HG03039 (cell line): ENCODE data around the gene ELK3.

Experiments used
- ATAC-seq: cut with Tn5 transposase; IDR thresholded peaks from one replicate; pipeline ENCODE4 v1.9.1; 2021; ENCODE audit warnings: mild to moderate bottlenecking, moderate library complexity; ENCODE audit not compliant: unreplicated experiment

ELK3 gene

DNA sequence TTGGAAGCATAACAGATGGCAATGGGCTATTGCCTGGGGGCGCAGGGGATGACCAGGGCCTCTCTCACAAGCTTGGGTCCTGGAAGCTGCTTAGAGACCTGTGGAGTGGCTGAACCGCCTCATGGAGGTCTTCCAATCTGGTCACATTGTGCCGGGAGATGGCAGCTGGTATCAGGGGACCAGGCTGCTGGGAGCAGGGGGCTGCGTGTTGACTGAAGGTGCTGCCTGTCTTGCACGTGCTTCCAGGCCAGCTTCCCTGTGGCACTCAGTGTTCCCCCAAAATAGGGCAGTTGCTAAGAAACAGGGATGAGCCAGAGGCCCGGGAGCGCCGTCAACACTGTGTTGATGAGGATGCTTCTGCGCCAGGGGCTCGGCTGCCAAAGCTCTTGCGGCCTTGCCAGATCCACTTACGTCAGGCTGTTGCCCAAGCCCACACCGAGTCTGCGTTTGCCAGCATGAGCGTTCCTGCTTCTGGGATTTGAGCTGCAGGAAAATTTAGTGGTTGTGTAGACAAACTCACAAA lies 39.8 kb downstream of the ELK3 start:
- no peak for ATAC-seq

DNA sequence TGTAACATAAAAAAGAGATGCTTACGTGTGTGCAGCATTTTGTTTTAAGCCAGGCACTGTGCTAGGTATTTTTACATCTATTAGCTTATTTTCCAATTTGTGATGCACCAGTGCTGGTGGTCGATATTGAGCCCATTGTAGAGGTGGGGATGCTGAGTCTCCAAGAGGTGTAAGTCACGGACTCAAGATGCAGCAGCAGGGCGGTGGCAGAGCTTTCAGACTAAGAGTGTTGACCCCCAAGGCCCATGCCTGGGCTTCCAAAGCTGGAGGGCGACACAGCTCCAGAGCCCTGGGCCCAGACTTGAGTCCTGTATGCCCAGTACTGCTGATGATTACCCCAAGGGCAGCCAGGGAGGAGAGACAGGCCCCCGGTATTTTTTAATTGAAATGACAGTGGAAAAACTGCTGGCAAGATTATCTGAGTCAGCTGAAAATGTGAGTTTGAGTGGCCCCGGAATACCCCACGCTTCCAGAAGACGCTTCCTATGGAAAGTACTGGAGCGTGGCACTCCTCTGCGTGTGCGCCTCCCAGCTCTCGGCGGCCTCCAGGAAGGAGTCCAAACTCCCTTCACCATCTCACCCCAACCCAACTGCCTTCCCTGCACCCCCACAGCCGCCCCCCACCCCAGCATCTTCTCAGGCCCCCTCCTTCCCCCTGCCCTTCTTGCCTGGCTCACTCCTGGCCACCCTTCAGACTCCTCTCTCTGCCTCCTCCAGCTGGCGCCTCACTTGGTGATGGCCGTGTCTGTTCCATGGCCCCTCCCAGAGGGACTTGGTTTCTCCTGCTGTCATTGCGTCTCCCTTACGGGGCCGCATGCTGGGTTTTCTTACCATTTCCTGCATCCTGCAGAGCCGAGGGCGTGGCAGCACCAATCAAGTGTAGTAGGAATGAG lies 40.7 kb downstream of the ELK3 start:
- no peak for ATAC-seq

DNA sequence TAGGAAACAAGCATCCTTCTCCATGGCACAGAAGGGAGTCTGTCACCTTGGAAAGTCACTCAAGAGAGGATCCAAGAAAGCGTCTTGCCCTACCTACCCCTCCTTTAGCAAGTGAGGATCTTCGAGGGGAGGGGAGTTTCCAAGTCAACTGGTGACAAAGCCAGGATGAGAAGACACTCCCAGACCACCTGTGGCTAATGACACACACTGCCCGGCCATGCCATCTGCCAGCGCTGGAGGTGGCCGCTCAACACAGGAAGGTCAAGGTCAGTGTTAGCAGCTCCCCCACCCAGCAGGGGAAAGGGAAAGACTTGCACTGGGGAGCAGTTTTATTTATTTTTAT lies 41.3 kb downstream of the ELK3 start:
- no peak for ATAC-seq

DNA sequence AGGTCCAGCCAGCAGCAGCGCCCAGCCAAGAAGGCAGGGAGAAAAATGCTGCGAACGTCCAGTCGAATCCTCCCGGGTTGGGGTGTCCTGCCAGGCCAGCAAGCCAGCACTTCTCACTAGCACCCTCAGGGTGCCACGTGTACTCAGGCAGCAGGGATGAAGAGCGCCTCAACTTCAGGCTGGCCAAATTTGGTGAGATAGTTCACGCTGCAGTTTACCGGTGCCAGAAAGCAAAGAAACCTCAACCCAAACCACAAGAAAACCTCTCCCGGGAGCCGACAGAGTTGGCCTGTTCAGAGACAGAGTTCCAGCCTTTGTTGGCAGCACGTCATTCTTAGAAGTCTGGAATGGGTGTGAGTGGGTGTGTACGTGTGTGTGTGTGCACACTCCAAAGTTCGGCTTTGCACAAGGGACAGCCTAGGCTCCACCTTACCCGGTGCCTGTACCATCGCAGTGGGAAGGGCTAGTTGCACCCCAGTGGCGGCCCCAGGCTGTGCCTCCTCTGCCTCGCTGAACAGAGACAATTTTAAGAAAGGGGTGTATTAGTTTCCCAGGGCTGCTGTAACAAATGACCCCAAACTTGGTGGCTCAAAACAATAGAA lies 42.1 kb downstream of the ELK3 start:
- no peak for ATAC-seq

DNA sequence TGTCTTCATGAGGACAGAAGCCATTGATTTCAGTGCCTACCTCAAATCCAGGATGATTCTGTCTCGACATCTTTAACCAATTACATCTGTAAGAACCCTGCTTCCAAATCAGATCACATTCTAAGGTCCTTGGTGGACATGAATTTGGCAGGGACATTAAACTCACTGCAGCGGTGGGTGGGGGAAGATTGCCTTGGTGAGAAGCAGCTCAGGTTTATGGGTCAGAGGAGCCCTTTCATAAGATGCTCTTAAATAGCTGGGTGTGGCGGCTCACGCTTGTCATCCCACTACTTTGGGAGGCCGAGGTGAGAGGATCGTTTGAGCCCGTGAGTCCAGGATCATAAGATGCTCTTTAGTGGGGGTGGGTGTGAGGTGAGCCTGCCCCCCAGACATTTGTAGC lies 42.9 kb downstream of the ELK3 start:
- ATAC-seq = no peak

DNA sequence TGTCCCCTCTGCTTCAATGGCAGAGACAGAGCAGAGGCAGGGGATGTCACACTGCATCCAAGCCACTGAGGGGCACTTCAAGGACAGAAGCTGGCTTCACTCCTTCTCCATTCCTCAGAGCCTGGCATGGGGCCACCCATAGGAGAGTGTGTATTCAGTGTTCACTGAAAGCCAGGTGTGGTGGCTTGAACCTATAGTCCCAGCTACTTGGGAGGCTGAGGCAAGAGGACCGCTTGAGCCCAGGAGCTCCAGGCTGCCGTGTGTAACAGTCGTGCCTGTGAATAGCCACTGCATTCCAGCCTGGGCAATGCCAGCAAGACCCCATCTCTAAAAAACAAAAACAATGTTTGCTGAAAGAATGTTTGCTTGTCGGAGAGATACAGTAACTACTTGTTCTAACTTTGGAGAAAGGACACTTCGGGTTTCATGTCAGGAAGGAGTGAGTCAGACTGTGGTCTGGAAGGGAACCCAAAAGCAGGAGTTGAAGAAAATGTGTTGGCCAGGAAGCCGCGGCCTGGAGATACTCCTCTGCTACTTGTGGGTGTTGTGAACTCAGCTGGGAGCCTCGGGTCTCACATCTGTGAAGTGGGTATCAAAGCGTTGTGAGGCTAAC lies 43.4 kb downstream of the ELK3 start:
- ATAC-seq = no peak

DNA sequence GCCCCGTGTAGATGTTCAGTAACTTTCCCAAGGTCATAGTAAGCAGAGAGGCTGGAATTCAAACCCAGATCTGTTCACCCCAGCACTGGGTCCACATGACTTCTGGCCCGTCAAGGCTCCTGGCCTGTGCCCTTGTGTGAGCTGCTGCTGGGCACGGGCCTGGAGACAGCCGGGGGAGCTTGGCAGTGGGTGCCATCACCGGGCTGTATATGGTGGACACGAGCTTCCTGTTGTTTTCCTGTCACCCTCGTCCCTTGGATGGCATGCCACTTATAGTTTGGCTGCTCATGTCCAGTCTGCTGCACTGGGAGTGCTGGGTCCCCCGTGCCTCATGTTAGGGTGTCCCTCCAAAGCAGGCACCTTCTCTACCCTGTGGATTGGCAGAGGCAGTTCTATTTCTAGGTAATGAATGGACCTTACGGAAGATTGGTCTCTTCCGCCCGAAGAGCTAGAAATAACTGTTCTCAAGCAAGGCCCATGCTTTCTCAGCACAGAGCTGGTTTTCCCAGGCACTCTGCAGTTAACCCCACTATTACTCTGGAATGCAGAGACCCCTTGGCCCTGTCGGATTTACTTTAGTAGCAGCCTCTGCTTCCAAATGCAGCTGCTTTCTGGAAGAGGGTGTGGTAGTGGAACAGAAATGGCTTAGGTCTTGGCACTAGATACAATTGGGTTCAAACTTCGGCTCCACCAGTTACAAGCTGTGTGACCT lies 44.3 kb downstream of the ELK3 start:
- ATAC-seq = no peak

DNA sequence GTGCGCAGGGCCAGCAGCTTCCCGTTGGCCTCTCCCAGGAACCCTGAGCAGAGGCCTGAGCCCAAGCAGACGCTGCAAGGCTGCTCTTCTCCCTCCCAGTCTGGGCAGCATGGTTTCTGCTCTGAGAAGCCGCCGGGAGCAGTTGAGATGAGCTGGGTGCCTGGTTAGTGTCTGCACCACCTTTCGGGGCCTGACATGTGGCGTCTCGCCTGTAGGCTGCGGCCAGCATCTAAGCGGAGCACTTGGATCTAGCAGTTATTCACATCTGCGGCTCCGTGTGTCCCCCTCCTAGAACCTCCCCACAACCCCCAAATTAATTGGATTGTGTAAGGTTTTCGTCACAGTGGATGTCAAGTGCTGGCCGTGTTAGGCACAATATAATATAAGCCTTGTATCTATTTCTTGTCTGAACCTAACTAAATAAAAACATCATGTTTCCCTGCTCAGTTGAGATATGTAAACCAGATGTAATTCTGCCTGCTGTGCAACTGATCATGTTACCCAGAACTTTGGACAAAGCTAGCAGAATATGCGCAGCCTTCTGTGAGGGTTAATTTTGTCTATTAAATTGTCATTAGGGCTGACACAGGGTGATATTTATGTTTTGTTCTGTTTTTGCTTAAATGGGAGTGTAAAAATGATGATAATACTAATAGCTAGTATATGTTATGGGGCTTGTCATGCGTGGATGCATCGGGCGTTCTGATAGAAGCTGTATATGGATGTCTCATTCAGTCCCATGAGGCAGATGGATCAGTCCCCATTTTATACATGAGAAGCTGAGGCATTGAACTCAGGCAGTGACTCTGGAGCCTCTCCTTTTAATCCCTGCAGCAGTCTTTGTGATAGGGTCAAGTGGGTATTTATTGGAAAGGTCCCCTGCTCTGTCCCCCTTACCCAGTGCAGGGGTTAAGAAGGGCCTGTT lies 45.8 kb downstream of the ELK3 start:
- no peak for ATAC-seq

DNA sequence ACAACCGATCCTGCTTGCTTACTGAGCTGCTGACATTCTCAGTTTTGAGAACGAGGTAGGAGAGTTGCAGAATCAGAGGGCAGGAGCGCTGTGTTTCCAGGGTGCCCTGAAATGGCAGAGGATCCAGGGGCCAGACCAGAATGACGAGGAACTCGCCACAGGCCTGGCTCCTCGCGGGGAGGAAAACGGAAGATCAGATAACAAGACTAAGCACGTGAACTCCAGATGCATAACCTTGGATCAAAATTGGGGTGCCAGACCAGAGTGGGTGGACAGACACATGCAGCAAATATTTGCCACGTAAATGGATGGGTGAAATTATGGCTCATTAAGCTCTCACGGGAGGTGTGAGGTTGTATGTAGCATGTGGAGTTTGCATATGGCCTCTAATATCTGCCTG lies 46.5 kb downstream of the ELK3 start:
- no peak for ATAC-seq

DNA sequence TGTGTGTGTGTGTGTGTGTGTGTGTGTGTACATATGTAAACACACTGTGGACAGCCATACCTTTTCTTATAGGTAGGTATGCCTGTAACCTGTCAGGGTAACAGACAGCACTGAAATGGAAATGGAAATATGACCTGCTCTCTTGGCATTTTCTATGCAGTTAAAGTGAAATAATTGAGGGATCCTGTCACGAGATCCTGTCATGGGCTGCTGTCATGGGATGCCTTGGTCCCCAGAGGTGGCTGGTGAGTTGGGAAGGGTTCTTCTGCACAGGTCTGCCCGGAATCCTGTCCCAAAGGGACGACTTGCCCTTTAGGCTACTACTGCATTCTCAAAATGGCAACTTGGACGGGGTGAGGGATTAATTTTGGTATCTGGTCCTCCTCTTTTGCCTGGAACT lies 47.3 kb downstream of the ELK3 start:
- no peak for ATAC-seq

DNA sequence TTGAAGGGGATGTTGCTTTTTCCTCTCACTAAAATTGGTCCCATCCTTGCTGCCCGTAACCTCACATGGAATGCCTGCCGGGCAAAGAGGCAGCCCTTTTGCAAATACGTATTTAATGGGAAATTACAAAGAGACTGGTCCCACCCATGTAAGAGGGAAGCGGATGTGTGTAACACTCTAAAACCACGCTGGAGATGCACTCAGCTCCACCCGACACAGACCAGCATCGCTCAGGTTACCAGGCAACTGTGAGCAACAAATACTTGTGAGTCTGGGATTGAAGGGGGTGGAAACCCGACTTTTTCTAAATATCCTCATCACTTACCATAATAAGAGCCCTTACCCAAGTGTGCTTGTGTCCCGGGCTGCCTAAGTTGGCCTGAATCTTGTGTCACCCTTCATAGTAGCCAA lies 47.7 kb downstream of the ELK3 start:
- no peak for ATAC-seq

DNA sequence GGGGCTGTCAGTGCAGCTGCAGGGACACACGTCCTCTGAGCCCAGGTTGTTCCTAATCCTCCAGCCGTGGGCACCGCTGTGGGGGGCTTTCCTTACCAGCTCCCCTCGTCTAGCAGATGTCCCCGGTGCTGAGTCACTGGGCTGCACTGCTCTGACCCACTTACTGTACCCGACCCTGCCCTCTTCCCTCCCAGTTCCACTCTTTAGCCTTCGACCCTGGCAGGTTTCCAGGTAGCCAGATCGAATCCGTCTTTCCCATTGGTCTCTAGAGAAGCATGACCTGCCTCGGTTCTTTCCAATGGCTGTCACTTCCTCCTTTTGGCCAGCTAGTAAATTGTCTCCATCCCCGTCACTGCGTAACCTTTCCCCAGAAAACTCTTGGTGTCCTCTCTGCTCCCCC lies 48.4 kb downstream of the ELK3 start:
- no peak for ATAC-seq

DNA sequence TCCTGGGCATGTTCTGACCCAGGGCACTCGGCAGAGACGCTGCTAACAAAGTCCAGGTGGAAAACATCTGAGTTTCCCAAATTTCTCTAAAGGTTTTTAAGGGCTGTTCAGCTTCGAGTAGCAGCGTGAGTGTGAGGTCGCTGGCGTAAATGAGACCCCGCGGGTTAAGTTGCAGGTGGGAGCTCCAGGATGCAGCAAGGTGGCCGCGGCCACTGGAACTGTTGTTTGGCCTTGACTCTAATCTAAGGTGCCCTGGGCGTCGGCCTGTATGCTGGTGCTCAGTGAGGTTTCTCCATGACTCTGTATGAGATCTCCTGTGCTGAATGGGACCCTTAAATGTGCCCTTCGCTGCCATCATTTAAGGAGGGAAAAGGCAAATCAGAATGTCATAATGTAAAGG lies 50.7 kb downstream of the ELK3 start:
- ATAC-seq = no peak

DNA sequence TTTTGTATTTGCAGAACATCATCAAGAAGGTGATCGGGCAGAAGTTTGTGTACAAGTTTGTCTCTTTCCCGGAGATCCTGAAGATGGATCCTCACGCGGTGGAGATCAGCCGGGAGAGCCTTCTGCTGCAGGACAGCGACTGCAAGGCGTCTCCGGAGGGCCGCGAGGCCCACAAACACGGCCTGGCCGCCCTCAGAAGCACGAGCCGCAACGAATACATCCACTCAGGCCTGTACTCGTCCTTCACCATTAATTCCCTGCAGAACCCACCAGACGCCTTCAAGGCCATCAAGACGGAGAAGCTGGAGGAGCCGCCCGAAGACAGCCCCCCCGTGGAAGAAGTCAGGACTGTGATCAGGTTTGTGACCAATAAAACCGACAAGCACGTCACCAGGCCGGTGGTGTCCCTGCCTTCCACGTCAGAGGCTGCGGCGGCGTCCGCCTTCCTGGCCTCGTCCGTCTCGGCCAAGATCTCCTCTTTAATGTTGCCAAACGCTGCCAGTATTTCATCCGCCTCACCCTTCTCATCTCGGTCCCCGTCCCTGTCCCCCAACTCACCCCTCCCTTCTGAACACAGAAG lies 52.8 kb downstream of the ELK3 start:
- no peak for ATAC-seq

DNA sequence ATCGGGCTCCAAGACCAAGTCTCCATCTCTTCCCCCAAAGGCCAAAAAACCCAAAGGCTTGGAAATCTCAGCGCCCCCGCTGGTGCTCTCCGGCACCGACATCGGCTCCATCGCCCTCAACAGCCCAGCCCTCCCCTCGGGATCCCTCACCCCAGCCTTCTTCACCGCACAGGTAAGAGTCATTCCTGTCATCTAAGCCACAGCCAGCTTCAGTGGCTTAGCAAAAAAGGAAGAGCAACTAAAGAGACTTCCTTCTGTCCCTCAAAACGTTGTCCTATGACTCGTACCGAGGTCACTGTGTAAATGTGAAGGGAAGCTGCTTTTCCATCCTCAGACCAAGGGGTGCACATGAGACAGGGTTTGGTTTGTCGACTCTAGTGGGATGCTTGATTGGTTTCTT lies 53.4 kb downstream of the ELK3 start:
- ATAC-seq = no peak

DNA sequence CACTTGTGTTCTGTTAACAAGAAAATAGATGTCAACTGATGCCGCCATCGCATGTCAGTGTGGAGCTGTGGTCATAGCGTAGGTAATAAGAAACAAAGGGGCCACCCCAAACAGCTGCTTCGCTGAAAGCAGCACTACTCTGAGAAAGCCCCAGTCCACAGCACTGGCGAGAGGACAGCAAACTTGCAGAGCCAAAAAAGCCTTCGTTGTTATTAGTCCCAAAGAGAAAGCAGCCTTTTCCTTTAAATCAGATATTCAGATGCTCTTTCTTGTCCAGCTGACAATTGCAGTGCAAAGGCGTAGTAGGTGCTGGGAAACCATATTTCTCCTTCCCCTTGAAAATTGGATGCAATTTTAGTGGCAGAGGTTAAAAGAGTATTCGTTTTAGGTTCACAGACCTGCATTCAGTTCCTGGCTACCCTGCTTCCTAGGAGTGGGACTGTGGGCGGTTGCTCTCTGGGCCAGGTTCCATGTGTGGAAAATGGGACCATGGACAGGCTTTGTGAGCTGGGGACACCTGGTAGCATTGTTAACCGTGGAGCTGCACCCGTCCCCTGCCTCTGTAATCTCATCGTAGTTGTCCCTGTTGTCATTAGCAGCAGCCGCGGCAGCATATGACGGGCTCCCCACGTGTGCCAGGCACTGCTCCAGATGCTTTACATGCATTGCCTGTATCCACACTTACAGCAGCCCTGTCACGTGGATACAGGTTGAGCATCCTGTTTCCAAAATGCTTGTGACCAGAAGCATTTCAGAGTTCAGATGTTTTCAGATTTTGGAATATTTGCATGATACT lies 54.2 kb downstream of the ELK3 start:
- no peak for ATAC-seq

DNA sequence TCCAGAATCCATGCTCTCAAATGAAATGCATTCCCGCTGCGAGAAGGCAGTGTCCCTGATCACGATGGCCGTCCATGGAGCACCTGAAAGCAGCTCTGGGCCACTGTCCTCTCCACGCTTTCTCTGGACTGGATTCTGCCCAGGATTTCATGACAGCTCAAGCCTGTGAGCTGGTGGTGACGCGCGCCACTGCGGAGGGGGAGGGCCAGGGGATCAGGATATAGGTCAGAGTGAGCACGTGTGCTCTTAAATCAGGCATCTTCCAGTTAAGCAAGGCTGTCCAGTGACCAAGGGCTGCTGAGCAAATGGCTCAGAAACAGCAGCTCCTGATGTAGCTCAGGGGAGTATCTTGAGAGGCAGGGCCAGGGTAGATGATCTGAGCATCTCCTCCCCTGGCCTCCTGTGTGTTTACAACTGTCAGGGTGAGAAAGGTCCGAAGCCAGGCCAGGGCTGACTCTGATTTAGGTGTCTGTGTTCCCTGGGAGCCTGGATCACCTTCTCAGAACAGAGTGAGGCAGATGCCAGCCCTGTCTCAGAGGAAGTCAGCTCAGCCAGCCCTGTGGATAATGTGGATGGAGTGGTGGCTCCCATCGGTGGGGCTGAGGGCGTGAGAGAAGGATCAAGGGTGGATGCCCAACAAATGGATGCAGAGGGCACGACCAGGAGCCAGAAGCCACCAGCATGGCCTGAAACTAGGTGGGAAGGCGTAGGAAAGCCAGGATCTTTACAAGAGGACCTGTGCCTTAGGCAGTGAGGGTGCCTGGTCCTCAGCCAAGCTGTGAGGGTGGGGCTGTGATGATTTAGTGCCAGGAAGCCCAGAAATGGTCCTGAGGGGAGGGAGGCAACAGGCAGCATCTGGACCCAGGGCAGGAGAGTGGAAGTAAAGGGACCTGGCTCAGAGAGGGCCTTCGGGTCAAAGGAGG lies 55.3 kb downstream of the ELK3 start:
- no peak for ATAC-seq

DNA sequence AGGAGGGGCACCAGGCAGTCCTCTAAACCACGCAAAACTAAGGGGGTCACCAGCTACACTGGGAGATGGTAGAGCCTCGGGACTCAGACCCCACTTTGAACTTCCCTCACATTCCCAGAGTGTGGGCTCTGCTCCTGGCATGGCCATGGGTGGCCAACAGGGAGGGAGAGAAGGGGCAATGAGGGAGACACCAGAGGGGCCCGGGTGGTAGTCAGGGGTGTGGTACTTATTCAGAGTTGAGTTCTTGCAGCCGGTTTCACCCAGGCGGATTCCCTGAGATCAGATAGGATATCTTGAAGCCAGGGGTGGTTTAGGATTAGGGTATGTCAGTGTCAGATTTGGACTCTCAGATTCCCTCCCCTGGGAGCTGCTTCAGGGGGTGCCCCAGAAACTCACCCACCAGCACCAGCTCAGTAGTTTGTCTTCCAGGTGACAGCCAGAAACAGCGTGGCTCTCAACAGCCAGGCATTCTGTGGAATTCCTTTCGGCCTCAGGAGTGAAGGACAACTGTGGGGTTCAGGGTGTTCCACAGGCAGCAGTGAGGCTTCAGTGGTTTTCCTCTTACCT lies 56.0 kb downstream of the ELK3 start:
- ATAC-seq = no peak
